ENCODE data around the gene CDX2. TPM values are rescaled to one million over a fixed set of nuclear protein-coding genes. Genes with fewer than 3 reads are reported as not detected.
"Not testable (repeated sequence)": the region's sequence is repeated elsewhere in the genome, so short reads cannot be mapped to it uniquely, and the experiment has no call there.

CDX2 gene
- total RNA-seq, 1 experiment from 2014 or later: 5.1 TPM

GRCh38 chr13:27965343-27965739, 3.8 kb downstream of the CDX2 start:
- peaks cover 26% of the 10 kb centered on the region for H3K4me1 ChIP-seq (ENCODE audit: control insufficient read depth, insufficient read depth, low read length)
- ChIA-PET CTCF (no interaction called here), POLR2A (no interaction called here)
- no peak overlapping the region for H3K27ac ChIP-seq (ENCODE audit: low read length)
- ATAC-seq: no peak
- no peaks in the 10 kb centered on the region for H3K27me3 ChIP-seq (ENCODE audit: control insufficient read depth, insufficient read depth, low read length)
- no TSS peak for BruUV-seq (replicated peaks)
- intact Hi-C loops (cut with micrococcal nuclease; ENCODE audit: unreplicated experiment) (no loop called here), in situ Hi-C loops (cut with HindIII; ENCODE audit: low pct_unique_long_range_greater_than_20kb, low sequenced_read_pairs) (loop anchor here (25.0 kb wide), 1 partner anchor 128 kb away; no protein-coding TSS in a partner anchor)
- DNase-seq (ENCODE audit: low read depth, low spot score): no peak
- H3K9me3 ChIP-seq (ENCODE audit: control insufficient read depth, insufficient read depth, low read depth, low read length): no peaks in the 10 kb centered on the region
- H3K4me3 ChIP-seq (ENCODE audit: low read depth in 2 of 2, low read length in 2 of 2): no peak overlapping the region; a peak in 1 of 4 replicates
- no peak for TF ChIP-seq CTCF (IDR thresholded peaks at IDR 0.05)
- no peak for TF ChIP-seq POLR2AphosphoS5 (IDR thresholded peaks at IDR 0.05; ENCODE audit: low read depth, low read length)
- no peak for TF ChIP-seq TCF7L2 (IDR thresholded peaks at IDR 0.05; ENCODE audit: low read depth, low read length)
- no peak for TF ChIP-seq REST (IDR thresholded peaks at IDR 0.05; ENCODE audit: insufficient read depth in 1 of 2, low read depth in 2 of 2, low read length in 1 of 2)
- no peak for TF ChIP-seq SIN3A (IDR thresholded peaks at IDR 0.05; ENCODE audit: borderline replicate concordance, insufficient read depth, low read depth, low read length)
- no peaks in the 10 kb centered on the region; the same call in 1 of the 2 replicates for H3K36me3 ChIP-seq (ENCODE audit: control insufficient read depth, insufficient read depth, low read length)

- no TSS peak for BruUV-seq (replicated peaks)
- ChIA-PET CTCF (interaction anchor here (0.6 kb wide), 1 partner anchor 52 kb away, joined by 3 read pairs; no protein-coding TSS in a partner anchor), POLR2A (no interaction called here)
- ATAC-seq: no peak
- H3K27me3 ChIP-seq (ENCODE audit: control insufficient read depth, insufficient read depth, low read length): no peaks in the 10 kb centered on the region
- H3K4me1 ChIP-seq (ENCODE audit: control insufficient read depth, insufficient read depth, low read length): peaks cover 26% of the 10 kb centered on the region
- intact Hi-C loops (cut with micrococcal nuclease; ENCODE audit: unreplicated experiment) (no loop called here), in situ Hi-C loops (cut with HindIII; ENCODE audit: low pct_unique_long_range_greater_than_20kb, low sequenced_read_pairs) (loop anchor here (25.0 kb wide), 1 partner anchor 128 kb away; no protein-coding TSS in a partner anchor)
- DNase-seq (ENCODE audit: low read depth, low spot score): no peak
- TF ChIP-seq TCF7L2 (IDR thresholded peaks at IDR 0.05; ENCODE audit: low read depth, low read length) (no peak), SIN3A (IDR thresholded peaks at IDR 0.05; ENCODE audit: borderline replicate concordance, insufficient read depth, low read depth, low read length) (no peak), REST (IDR thresholded peaks at IDR 0.05; ENCODE audit: insufficient read depth in 1 of 2, low read depth in 2 of 2, low read length in 1 of 2) (no peak), CTCF (IDR thresholded peaks at IDR 0.05) (no peak), POLR2AphosphoS5 (IDR thresholded peaks at IDR 0.05; ENCODE audit: low read depth, low read length) (no peak)
- no peaks in the 10 kb centered on the region; the same call in 1 of the 2 replicates for H3K36me3 ChIP-seq (ENCODE audit: control insufficient read depth, insufficient read depth, low read length)
- H3K4me3 ChIP-seq (ENCODE audit: low read depth in 2 of 2, low read length in 2 of 2): no peak overlapping the region
- H3K9me3 ChIP-seq (ENCODE audit: control insufficient read depth, insufficient read depth, low read depth, low read length): no peaks in the 10 kb centered on the region
- no peak overlapping the region for H3K27ac ChIP-seq (ENCODE audit: low read length)
These were observed 4.3 kb downstream of the CDX2 start for GRCh38 chr13:27964741-27965323.

GRCh38 chr13:27964206-27964605, 4.9 kb downstream of the CDX2 start:
- H3K9me3 ChIP-seq (ENCODE audit: control insufficient read depth, insufficient read depth, low read depth, low read length); ATAC-seq; POLR2A ChIA-PET; H3K27ac ChIP-seq (ENCODE audit: low read length); intact Hi-C loops (cut with micrococcal nuclease; ENCODE audit: unreplicated experiment); H3K4me3 ChIP-seq (ENCODE audit: low read depth in 2 of 2, low read length in 2 of 2); BruUV-seq (replicated peaks); DNase-seq (ENCODE audit: low read depth, low spot score); H3K27me3 ChIP-seq (ENCODE audit: control insufficient read depth, insufficient read depth, low read length); H3K36me3 ChIP-seq (ENCODE audit: control insufficient read depth, insufficient read depth, low read length): not testable (repeated sequence)
- H3K4me1 ChIP-seq (ENCODE audit: control insufficient read depth, insufficient read depth, low read length): peaks cover 26% of the 10 kb centered on the region
- in situ Hi-C loops (cut with HindIII; ENCODE audit: low pct_unique_long_range_greater_than_20kb, low sequenced_read_pairs): loop anchor here (25.0 kb wide), 1 partner anchor 127 kb away; no protein-coding TSS in a partner anchor
- CTCF ChIA-PET: interaction anchor here (0.6 kb wide), 1 partner anchor 51 kb away, joined by 3 read pairs; no protein-coding TSS in a partner anchor
